Upper lobe of left lung (tissue), 6 donors: ENCODE measurements around the gene BROX. TPM values are rescaled to one million over a fixed set of nuclear protein-coding genes. Genes with fewer than 3 reads are reported as not detected.

Experiments
- ATAC-seq, 2 donors: fragments of 200-7000 bp; cut with Tn5 transposase; one replicate each; pipeline ENCODE4 v1.9.1; 2022; ENCODE audit warnings: mild to moderate bottlenecking in 2 of 2, moderate library complexity in 2 of 2; ENCODE audit not compliant: low FRiP score in 2 of 2
- DNase-seq, 2 donors: peaks; one replicate each; pipeline ENCODE4 v3.0.0-alpha.2; 2019 to 2020
- H3K27ac ChIP-seq, 4 donors: fragments of 200-600 bp; sonication (generic); one replicate each; pipeline ENCODE4 v1.5.1; 2016 to 2019
- H3K27me3 ChIP-seq, 4 donors: fragments of 200-600 bp; sonication (generic); one replicate each; pipeline ENCODE4 v1.5.1; 2017 to 2019
- H3K36me3 ChIP-seq, 4 donors: fragments of 200-600 bp; sonication (generic); one replicate each; pipeline ENCODE4 v1.5.1; 2016 to 2019
- H3K4me1 ChIP-seq, 4 donors: fragments of 200-600 bp; sonication (generic); one replicate each; pipeline ENCODE4 v1.5.1; 2018 to 2019
- H3K4me3 ChIP-seq, 4 donors: fragments of 200-600 bp; sonication (generic); one replicate each; pipeline ENCODE4 v1.5.1; 2017 to 2019; ENCODE audit warnings: mild to moderate bottlenecking in 2 of 4, moderate library complexity in 1 of 4
- H3K9me3 ChIP-seq, 4 donors: fragments of 200-600 bp; sonication (generic); one replicate each; pipeline ENCODE4 v1.5.1; 2018 to 2019
- CTCF ChIP-seq, 6 experiments: fragments of 450-650 bp in 4 of 6; fragments of 200-600 bp in 2 of 6; sonication (generic) in 2 of 6; IDR thresholded peaks; one replicate each; pipeline ENCODE4 v1.5.1; 2016 to 2019; ENCODE audit warnings: antibody characterized with exemption in 6 of 6
- EP300 ChIP-seq, 4 donors: sonication (generic); formaldehyde crosslinking; IDR thresholded peaks; one replicate each; pipeline ENCODE4 v1.5.1; 2017; ENCODE audit warnings: antibody characterized with exemption in 4 of 4, control low read depth in 2 of 4
- POLR2A ChIP-seq, 4 donors: fragments of 450-650 bp; IDR thresholded peaks; one replicate each; pipeline ENCODE4 v1.5.1; 2016 to 2017; ENCODE audit warnings: antibody characterized with exemption in 4 of 4, mild to moderate bottlenecking in 2 of 4
- POLR2AphosphoS5 ChIP-seq, 2 donors: sonication (generic); formaldehyde crosslinking; IDR thresholded peaks; one replicate each; pipeline ENCODE4 v1.5.1; 2017; ENCODE audit warnings: antibody characterized with exemption in 2 of 2
- WGBS, 2 donors: methylation state at CpG; one replicate each; pipeline ENCODE4 v1.1.5; 2017 to 2018; 5-methylcytosine and 5-hydroxymethylcytosine counted together
- total RNA-seq, 6 donors: library from RNA; depleted of rRNA in 4 of 6; stranded (reverse); fragments of >200 nt in 4 of 6; gene quantifications; one replicate each; pipeline versions ENCODE4 v1.1.0 to v1.2.1, GENCODE V29; 2016 to 2021
- donor health status: DM: no; HTN: no; CAD: no; lungs with moderate emphysema.
- donor health status: DM: no; HTN: yes; CAD: no; lungs with severe emphysema.

The BROX gene
- total RNA-seq, 6 donors from 2014 or later, result 21.0 to 74.0 (median 41.2) TPM

GRCh38 chr1:222781251-222781650 lies 68.9 kb downstream of the BROX start:
- TF ChIP-seq EP300 (IDR thresholded peaks at IDR 0.05), result no peak
- no peak for TF ChIP-seq CTCF (IDR thresholded peaks at IDR 0.05)
- TF ChIP-seq POLR2AphosphoS5 (IDR thresholded peaks at IDR 0.05), result no peak
- TF ChIP-seq POLR2A (IDR thresholded peaks at IDR 0.05), result no peak
- H3K4me1 ChIP-seq, result peaks cover 11 to 35% (median 19%) of the 10 kb centered on the region in 4 donors
- ATAC-seq (no peak), DNase-seq (no peak)
- no peaks in the 10 kb centered on the region for H3K36me3 ChIP-seq
- H3K27ac ChIP-seq, result no peak overlapping the region
- H3K27me3 ChIP-seq, result no peaks in the 10 kb centered on the region
- 75 to 89% methylated on average over 4 of the region's 4 CpGs for WGBS, 2 donors
- H3K9me3 ChIP-seq, result no peaks in the 10 kb centered on the region
- H3K4me3 ChIP-seq, result no peak overlapping the region

- Histone ChIP-seq H3K27me3 (no peaks in the 10 kb centered on the region), H3K4me3 (no peak overlapping the region), H3K27ac (no peak overlapping the region), H3K4me1 (peaks cover 6 to 27% (median 21%) of the 10 kb centered on the region in 4 donors), H3K36me3 (no peaks in the 10 kb centered on the region), H3K9me3 (no peaks in the 10 kb centered on the region)
- ATAC-seq (no peak), DNase-seq (no peak)
- TF ChIP-seq POLR2A (IDR thresholded peaks at IDR 0.05) (no peak), POLR2AphosphoS5 (IDR thresholded peaks at IDR 0.05) (no peak), EP300 (IDR thresholded peaks at IDR 0.05) (no peak), CTCF (IDR thresholded peaks at IDR 0.05) (no peak)
Observed at GRCh38 chr1:222783051-222783450, 70.7 kb downstream of the BROX start.

GRCh38 chr1:222784371-222784770 lies 72.0 kb downstream of the BROX start:
- Histone ChIP-seq H3K4me1 (peaks cover 6 to 24% (median 21%) of the 10 kb centered on the region in 4 donors), H3K36me3 (no peaks in the 10 kb centered on the region), H3K9me3 (no peaks in the 10 kb centered on the region), H3K27ac (no peak overlapping the region), H3K4me3 (no peak overlapping the region), H3K27me3 (no peaks in the 10 kb centered on the region)
- DNase-seq, result no peak
- no peak for TF ChIP-seq CTCF (IDR thresholded peaks at IDR 0.05)
- TF ChIP-seq POLR2AphosphoS5 (IDR thresholded peaks at IDR 0.05), result no peak
- no peak for TF ChIP-seq POLR2A (IDR thresholded peaks at IDR 0.05)
- no peak for TF ChIP-seq EP300 (IDR thresholded peaks at IDR 0.05)
- no peak for ATAC-seq
- 37 to 38% methylated on average over 3 of the region's 3 CpGs for WGBS, 2 donors

Other genes with a start within 250 kb of the BROX start
- gene HHIPL2, start 164.5 kb upstream of the BROX start, total RNA-seq, result 1 to 10 TPM in 1 of 6 donors, under 1 TPM in 2, not detected in 3; 0.22 to 1.0 (median 0.76) TPM
- 10 to 100 TPM in 1 of 6 donors, 1 to 10 TPM in 5; 1.6 to 12.0 (median 4.7) TPM for gene TAF1A, start 122.6 kb upstream of the BROX start, total RNA-seq
- gene MIA3, start 94.5 kb upstream of the BROX start, total RNA-seq, result 10 to 100 TPM; 29.6 to 76.0 (median 58.2) TPM
- gene AIDA, start 73 bp upstream of the BROX start, total RNA-seq, result 100 to 1,000 TPM in 1 of 6 donors, 10 to 100 TPM in 5; 29.1 to 104 (median 65.0) TPM
- gene FAM177B, start 24.6 kb downstream of the BROX start, total RNA-seq, result under 1 TPM in 3 of 6 donors, not detected in 3; 0.46 to 0.79 (median 0.64) TPM
- 10 to 100 TPM; 10.5 to 20.1 (median 15.6) TPM for gene DISP1, start 102.5 kb downstream of the BROX start, total RNA-seq